Karpas-422 (cell line): ENCODE data around the gene TGFA. TPM values are rescaled to one million over a fixed set of nuclear protein-coding genes. Genes with fewer than 3 reads are reported as not detected.

ENCODE experiments used
- DNase-seq: peaks from one replicate; pipeline ENCODE4 v3.0.0-alpha.2; 2015
- H2AFZ ChIP-seq: fragments of 200-600 bp; sonication (generic); 2 replicates; pipeline ENCODE4 v1.6.1; 2014; ENCODE audit warnings: antibody characterized with exemption, low read length, mixed read lengths
- H3K27ac ChIP-seq: fragments of 200-600 bp; sonication (generic); 2 replicates; pipeline ENCODE4 v1.5.1; 2014; ENCODE audit warnings: mild to moderate bottlenecking, low read length, moderate library complexity
- H3K27me3 ChIP-seq: fragments of 200-600 bp; sonication (generic); 2 replicates; pipeline ENCODE4 v1.6.1; 2014; ENCODE audit warnings: low read length, mixed read lengths
- H3K36me3 ChIP-seq: fragments of 200-600 bp; sonication (generic); 2 replicates; pipeline ENCODE4 v1.6.1; 2014; ENCODE audit warnings: low read length, mixed read lengths; ENCODE audit not compliant: insufficient read depth
- H3K4me1 ChIP-seq: fragments of 200-600 bp; sonication (generic); 2 replicates; pipeline ENCODE4 v1.6.1; 2014; ENCODE audit warnings: mild to moderate bottlenecking, low read length, mixed read lengths
- H3K4me2 ChIP-seq: fragments of 200-600 bp; sonication (generic); 2 replicates; pipeline ENCODE4 v1.6.1; 2014; ENCODE audit warnings: low read length, low read depth, mild to moderate bottlenecking; ENCODE audit not compliant: poor library complexity, severe bottlenecking
- H3K4me3 ChIP-seq: fragments of 200-600 bp; sonication (generic); 2 replicates; pipeline ENCODE4 v1.5.1; 2014; ENCODE audit warnings: mild to moderate bottlenecking, antibody characterized with exemption, low read length, mixed read lengths
- H3K79me2 ChIP-seq: fragments of 200-600 bp; sonication (generic); 2 replicates; pipeline ENCODE4 v1.6.1; 2014; ENCODE audit warnings: mild to moderate bottlenecking, low read length, mixed read lengths
- H3K9ac ChIP-seq: fragments of 200-600 bp; sonication (generic); 2 replicates; pipeline ENCODE4 v1.6.0; 2014; ENCODE audit warnings: low read length
- H3K9me2 ChIP-seq: fragments of 200-600 bp; sonication (generic), shearing (Covaris generic); replicated peaks from 2 replicates; pipeline ENCODE4 v1.6.0; 2014; ENCODE audit warnings: mild to moderate bottlenecking, low read length, moderate library complexity; ENCODE audit not compliant: insufficient read depth
- H3K9me3 ChIP-seq: fragments of 300-700, 200-600 bp; sonication (generic); 2 replicates; pipeline ENCODE4 v1.6.1; 2014; ENCODE audit warnings: low read length, mixed read lengths
- H4K20me1 ChIP-seq: fragments of 200-600 bp; sonication (generic); 2 replicates; pipeline ENCODE4 v1.6.1; 2014; ENCODE audit warnings: mild to moderate bottlenecking, antibody characterized with exemption, low read length, low read depth; ENCODE audit not compliant: insufficient read depth
- total RNA-seq: library from RNA; depleted of rRNA; stranded (reverse); fragments of >200 nt; shearing (Covaris generic); gene quantifications from 2 replicates; pipeline ENCODE4 v1.2.3, GENCODE V29; 2014; ENCODE audit warnings: low replicate concordance

TGFA gene
- total RNA-seq, 1 experiment from 2014 or later: not detected

DNA sequence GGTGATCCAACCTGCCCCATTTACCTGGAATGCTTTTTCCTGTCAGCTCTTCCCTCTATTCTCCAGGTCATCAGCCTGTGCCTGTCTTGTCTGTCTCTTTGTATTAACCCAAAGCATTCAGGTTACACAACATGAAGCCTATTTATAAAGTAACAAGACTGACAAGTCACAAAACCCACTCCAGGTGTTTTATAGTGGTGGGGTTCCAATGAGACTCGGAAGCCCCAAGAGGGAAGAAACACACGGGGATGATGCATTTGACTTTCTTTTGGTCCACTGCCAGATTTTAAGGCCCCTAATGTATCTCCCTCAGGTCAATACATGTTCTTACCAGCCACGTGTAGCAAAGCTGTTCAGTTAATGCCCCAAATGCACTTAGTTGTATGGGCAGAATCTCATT, 27.5 kb downstream of the TGFA start:
- no peaks in the 10 kb centered on the region for H3K36me3 ChIP-seq
- H2AFZ ChIP-seq: no peak overlapping the region
- no peak overlapping the region for H3K4me3 ChIP-seq
- no peaks in the 10 kb centered on the region; the same call in 1 of the 2 replicates for H3K27me3 ChIP-seq
- no peaks in the 10 kb centered on the region for H4K20me1 ChIP-seq
- no peaks in the 10 kb centered on the region for H3K4me1 ChIP-seq
- H3K9me3 ChIP-seq: no peaks in the 10 kb centered on the region
- no peaks in the 10 kb centered on the region for H3K9me2 ChIP-seq
- no peaks in the 10 kb centered on the region for H3K79me2 ChIP-seq
- H3K27ac ChIP-seq: no peak overlapping the region
- H3K9ac ChIP-seq: no peak overlapping the region
- no peak overlapping the region for H3K4me2 ChIP-seq
- no peak for DNase-seq

DNA sequence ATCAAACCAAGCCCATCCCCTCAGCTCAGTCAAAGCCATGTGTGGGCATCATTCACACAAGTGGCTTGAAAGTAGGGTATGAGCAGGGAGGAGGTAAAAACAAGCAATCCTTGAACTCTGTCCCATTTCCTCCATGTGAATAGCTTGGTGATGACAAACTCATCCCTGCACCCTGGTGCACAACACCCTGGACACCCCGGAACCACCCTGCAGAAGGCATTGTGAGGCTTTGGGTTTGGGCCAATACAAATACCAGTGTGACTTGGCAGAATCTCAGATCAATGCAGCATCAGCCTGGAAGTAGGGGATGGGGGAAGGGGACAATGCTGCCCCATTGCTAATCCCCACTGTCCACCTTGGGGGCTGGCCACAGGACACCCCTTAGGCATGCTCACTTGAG, 28.6 kb downstream of the TGFA start:
- Histone ChIP-seq H4K20me1 (no peaks in the 10 kb centered on the region), H3K9ac (no peak overlapping the region), H2AFZ (no peak overlapping the region)

DNA sequence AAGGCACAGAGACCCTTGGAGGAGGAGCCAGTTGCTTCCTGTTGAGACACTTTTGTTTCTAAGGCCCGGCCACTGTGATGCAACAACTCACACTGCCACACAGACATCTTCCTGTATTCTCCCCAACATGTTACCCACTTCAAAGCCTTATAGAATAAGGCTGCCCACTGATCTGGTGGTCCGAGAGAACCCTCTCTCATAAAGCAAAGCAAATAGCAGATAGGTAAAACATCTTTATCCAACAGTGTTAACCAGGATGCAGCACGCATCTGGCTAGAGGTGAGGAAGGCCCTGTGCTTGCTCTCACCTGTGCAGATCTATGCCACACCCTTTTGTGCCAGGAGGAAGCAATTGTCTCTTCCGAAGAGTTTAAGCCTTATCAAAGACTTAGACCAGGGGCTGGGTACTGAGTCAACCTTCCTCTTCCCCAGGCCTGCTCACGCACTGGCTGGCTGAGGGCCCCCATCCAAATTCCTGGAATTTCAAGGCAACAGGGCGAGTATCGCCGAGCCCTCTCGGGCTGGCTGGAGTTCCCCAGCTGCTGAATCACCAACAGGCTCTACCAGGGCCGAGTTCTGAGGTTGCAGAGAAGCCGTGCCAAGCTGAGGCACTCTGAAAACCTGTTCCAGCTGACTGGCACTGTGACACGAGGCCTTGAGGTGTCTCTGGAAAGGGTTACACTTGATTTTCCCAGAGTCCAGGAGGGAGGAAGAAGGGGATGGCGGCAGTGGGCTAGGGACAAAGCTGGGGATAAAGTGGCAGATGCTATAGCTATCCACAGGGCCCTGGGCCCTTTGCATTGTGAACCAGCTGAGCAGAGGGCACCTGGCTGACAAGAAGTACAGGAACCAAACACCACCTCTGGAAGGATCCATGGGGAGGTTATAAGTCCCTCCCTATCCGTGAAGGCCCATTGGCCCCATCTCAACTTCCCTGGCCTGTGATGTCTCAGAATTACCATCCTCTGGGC, 29.3 kb downstream of the TGFA start:
- no peaks in the 10 kb centered on the region for H3K9me3 ChIP-seq
- H3K4me2 ChIP-seq: no peak overlapping the region
- no peak for DNase-seq
- H3K4me3 ChIP-seq: no peak overlapping the region
- no peaks in the 10 kb centered on the region for H3K79me2 ChIP-seq
- no peaks in the 10 kb centered on the region for H3K36me3 ChIP-seq
- no peaks in the 10 kb centered on the region for H4K20me1 ChIP-seq
- H3K27ac ChIP-seq: no peak overlapping the region
- no peaks in the 10 kb centered on the region for H3K9me2 ChIP-seq
- H3K9ac ChIP-seq: no peak overlapping the region
- no peaks in the 10 kb centered on the region for H3K4me1 ChIP-seq
- H3K27me3 ChIP-seq: no peaks in the 10 kb centered on the region; the same call in 1 of the 2 replicates
- H2AFZ ChIP-seq: no peak overlapping the region

More for the DNA sequence above, 28.6 kb downstream of the TGFA start:
- no peaks in the 10 kb centered on the region for H3K9me3 ChIP-seq
- H3K4me1 ChIP-seq: no peaks in the 10 kb centered on the region
- no peak overlapping the region for H3K27ac ChIP-seq
- no peak for DNase-seq
- no peaks in the 10 kb centered on the region for H3K79me2 ChIP-seq
- no peak overlapping the region for H3K4me2 ChIP-seq
- no peaks in the 10 kb centered on the region for H3K9me2 ChIP-seq
- H3K36me3 ChIP-seq: no peaks in the 10 kb centered on the region
- H3K4me3 ChIP-seq: no peak overlapping the region
- H3K27me3 ChIP-seq: no peaks in the 10 kb centered on the region; the same call in 1 of the 2 replicates

DNA sequence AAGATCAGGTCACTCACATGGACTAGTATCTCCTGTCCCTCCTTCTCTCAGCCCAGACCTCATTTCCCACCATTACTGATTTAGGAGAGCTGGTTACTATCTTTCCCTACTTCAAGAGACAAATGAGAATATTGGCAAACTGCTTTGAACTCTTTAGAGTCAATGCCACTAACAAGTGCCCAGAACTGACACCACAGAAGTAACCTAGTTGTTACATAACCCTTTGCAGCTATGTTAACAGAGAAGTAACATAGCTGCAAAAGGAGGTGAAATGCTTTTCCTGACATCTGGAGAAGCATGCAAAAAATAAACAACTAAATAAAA, 30.0 kb downstream of the TGFA start:
- H3K79me2 ChIP-seq: no peaks in the 10 kb centered on the region
- no peaks in the 10 kb centered on the region for H3K9me2 ChIP-seq
- no peaks in the 10 kb centered on the region for H3K9me3 ChIP-seq
- H3K4me1 ChIP-seq: no peaks in the 10 kb centered on the region
- no peak overlapping the region for H3K9ac ChIP-seq
- H3K36me3 ChIP-seq: no peaks in the 10 kb centered on the region
- no peaks in the 10 kb centered on the region for H4K20me1 ChIP-seq
- H3K27ac ChIP-seq: no peak overlapping the region
- H3K4me3 ChIP-seq: no peak overlapping the region
- no peaks in the 10 kb centered on the region; the same call in 1 of the 2 replicates for H3K27me3 ChIP-seq
- DNase-seq: no peak
- no peak overlapping the region for H3K4me2 ChIP-seq
- no peak overlapping the region for H2AFZ ChIP-seq

DNA sequence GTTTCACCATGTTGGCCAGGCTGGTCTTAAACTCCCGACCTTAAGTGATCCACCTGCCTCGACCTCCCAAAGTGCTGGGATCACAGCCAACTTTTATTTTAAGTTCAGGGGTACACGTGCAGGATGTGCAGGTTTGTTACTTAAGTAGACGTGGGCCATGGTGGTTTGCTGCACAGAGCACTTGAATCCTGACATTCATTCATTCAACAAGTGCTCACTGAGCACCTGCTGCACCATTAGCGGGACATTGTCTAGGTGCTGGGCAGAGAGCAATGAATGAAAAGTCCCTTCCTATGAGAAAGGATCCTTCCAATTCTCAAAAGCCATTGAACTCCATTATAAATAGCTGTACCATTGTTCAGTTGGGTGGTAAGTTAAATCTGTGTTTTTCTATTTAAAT, 31.0 kb downstream of the TGFA start:
- no peaks in the 10 kb centered on the region for H3K36me3 ChIP-seq
- DNase-seq: no peak
- H3K9ac ChIP-seq: no peak overlapping the region
- H3K9me2 ChIP-seq: no peaks in the 10 kb centered on the region
- H2AFZ ChIP-seq: no peak overlapping the region
- no peaks in the 10 kb centered on the region for H3K79me2 ChIP-seq
- H4K20me1 ChIP-seq: no peaks in the 10 kb centered on the region
- no peak overlapping the region for H3K4me2 ChIP-seq
- H3K9me3 ChIP-seq: no peaks in the 10 kb centered on the region
- H3K27me3 ChIP-seq: no peaks in the 10 kb centered on the region; the same call in 1 of the 2 replicates
- no peak overlapping the region for H3K4me3 ChIP-seq
- no peak overlapping the region for H3K27ac ChIP-seq
- H3K4me1 ChIP-seq: no peaks in the 10 kb centered on the region

DNA sequence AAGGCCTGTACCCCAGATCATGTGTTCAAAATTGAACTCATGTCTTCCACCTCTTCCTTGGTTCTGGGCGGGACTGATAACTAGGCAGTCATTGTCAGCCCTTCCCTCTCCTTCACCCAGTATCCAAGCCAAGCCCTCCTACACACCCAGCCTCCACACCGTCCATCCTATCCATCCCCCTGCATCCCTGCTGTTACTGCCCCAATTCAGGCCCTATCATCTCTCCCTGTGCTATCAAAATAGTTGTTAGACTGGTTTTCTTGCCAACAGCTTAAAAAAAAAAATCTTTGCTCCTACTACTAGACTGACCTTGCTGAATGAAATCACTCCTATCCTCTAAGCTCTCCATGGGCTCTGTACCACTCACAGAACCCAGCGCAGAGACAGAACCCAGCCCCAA, 32.8 kb downstream of the TGFA start:
- peaks cover 15% of the 10 kb centered on the region for H3K4me1 ChIP-seq
- H3K27ac ChIP-seq: no peak overlapping the region
- no peaks in the 10 kb centered on the region for H4K20me1 ChIP-seq
- no peak overlapping the region for H3K4me2 ChIP-seq
- H2AFZ ChIP-seq: no peak overlapping the region
- H3K27me3 ChIP-seq: no peaks in the 10 kb centered on the region
- H3K4me3 ChIP-seq: no peak overlapping the region
- H3K9me3 ChIP-seq: no peaks in the 10 kb centered on the region
- no peaks in the 10 kb centered on the region for H3K79me2 ChIP-seq
- no peak for DNase-seq
- H3K9me2 ChIP-seq: no peaks in the 10 kb centered on the region
- H3K36me3 ChIP-seq: no peaks in the 10 kb centered on the region
- H3K9ac ChIP-seq: no peak overlapping the region

DNA sequence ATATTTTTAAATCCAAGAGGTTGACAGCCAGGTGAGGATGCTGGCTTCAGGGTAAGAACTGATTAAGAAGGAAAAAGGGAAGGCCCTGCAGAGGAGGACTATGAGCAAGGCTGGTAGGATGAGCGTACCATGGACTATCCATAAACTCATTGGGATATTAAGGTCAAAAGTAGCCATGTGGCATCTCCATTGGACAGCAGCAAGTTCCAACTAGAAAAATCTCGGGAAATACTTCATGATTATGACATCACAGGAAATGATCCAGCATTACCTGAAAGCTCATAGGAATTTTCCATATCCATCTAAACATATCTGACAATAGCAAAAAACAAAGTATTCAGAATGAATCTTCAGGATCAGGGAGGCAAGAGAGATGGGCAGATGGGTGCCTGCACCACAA, 34.2 kb downstream of the TGFA start:
- no peak overlapping the region for H3K4me3 ChIP-seq
- peaks cover 19% of the 10 kb centered on the region for H3K4me1 ChIP-seq
- H3K27me3 ChIP-seq: no peaks in the 10 kb centered on the region

DNA sequence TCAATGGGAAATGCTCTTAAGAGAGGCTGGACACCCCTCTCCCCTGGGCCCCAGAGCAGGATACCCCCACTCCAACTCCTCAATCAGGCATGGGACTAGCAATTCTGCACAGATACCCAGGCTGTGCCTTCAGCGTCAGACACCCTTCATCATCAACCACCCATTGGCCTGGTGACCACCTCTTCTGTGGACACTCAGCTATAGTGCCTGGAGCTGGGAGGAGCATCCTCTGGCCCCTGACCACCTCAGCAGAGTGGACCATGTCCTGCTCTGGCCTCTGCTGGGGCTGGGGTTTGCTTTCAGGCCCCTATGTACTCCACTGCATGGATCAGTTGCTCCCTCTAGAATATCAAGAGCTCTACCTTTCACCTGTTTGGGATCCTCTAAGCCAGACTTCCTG, 35.1 kb downstream of the TGFA start:
- no peak overlapping the region for H3K27ac ChIP-seq
- H3K36me3 ChIP-seq: no peaks in the 10 kb centered on the region
- no peak overlapping the region for H3K4me2 ChIP-seq
- no peaks in the 10 kb centered on the region for H3K9me2 ChIP-seq
- no peak overlapping the region for H2AFZ ChIP-seq
- H3K79me2 ChIP-seq: no peaks in the 10 kb centered on the region
- no peak for DNase-seq
- no peaks in the 10 kb centered on the region for H3K27me3 ChIP-seq
- no peak overlapping the region for H3K4me3 ChIP-seq
- no peak overlapping the region for H3K9ac ChIP-seq
- H3K9me3 ChIP-seq: no peaks in the 10 kb centered on the region
- no peaks in the 10 kb centered on the region for H4K20me1 ChIP-seq
- H3K4me1 ChIP-seq: peaks cover 19% of the 10 kb centered on the region

More for the DNA sequence above, 34.2 kb downstream of the TGFA start:
- no peaks in the 10 kb centered on the region for H3K36me3 ChIP-seq
- H3K27ac ChIP-seq: no peak overlapping the region
- H3K9ac ChIP-seq: no peak overlapping the region
- no peak overlapping the region for H2AFZ ChIP-seq
- no peaks in the 10 kb centered on the region for H4K20me1 ChIP-seq
- H3K9me2 ChIP-seq: no peaks in the 10 kb centered on the region
- H3K4me2 ChIP-seq: no peak overlapping the region
- H3K9me3 ChIP-seq: no peaks in the 10 kb centered on the region
- no peaks in the 10 kb centered on the region for H3K79me2 ChIP-seq
- no peak for DNase-seq
